GM12891 (cell line): Measurements from ENCODE around the gene PITX2.

Source experiments
- DNase-seq: peaks from one replicate; pipeline ENCODE4 v3.0.0; 2011; ENCODE audit warnings: low spot score; ENCODE audit not compliant: insufficient read length
- FAIRE-seq: peaks from 2 replicates; lab custom pipeline; 2011; peaks lifted over from hg19 to GRCh38; lab: Jason Lieb, UNC
- PAX5 ChIP-seq: IDR thresholded peaks from 2 replicates; pipeline ENCODE4 v1.6.1; 2011; ENCODE audit warnings: low read length, moderate library complexity, mild to moderate bottlenecking; ENCODE audit not compliant: insufficient read depth, severe bottlenecking
- POLR2A ChIP-seq: IDR thresholded peaks from 2 replicates; pipeline ENCODE4 v1.6.1; 2011; ENCODE audit warnings: low read depth, low read length, control low read depth
- POLR2AphosphoS5 ChIP-seq: IDR thresholded peaks from 2 replicates; pipeline ENCODE4 v1.6.1; 2011; ENCODE audit warnings: low read depth, low read length, control low read depth
- POU2F2 ChIP-seq: IDR thresholded peaks from 2 replicates; pipeline ENCODE4 v1.6.1; 2011; ENCODE audit warnings: low read depth, mild to moderate bottlenecking, control low read depth, low read length, moderate library complexity
- SPI1 ChIP-seq: IDR thresholded peaks from 2 replicates; pipeline ENCODE4 v1.6.1; 2011; ENCODE audit warnings: low read depth, low read length, control low read depth
- TAF1 ChIP-seq: IDR thresholded peaks from 2 replicates; pipeline ENCODE4 v1.6.1; 2011; ENCODE audit warnings: low read depth, low read length, control low read depth

PITX2 gene

GRCh38 chr4:110629780-110630687 is 7.2 kb upstream of the PITX2 start:
- FAIRE-seq (no peak), DNase-seq (no peak)
- TF ChIP-seq SPI1, result no peak
- TF ChIP-seq PAX5, result no peak
- TF ChIP-seq POU2F2, result no peak
- no peak for TF ChIP-seq POLR2AphosphoS5
- TF ChIP-seq POLR2A, result no peak

DNA sequence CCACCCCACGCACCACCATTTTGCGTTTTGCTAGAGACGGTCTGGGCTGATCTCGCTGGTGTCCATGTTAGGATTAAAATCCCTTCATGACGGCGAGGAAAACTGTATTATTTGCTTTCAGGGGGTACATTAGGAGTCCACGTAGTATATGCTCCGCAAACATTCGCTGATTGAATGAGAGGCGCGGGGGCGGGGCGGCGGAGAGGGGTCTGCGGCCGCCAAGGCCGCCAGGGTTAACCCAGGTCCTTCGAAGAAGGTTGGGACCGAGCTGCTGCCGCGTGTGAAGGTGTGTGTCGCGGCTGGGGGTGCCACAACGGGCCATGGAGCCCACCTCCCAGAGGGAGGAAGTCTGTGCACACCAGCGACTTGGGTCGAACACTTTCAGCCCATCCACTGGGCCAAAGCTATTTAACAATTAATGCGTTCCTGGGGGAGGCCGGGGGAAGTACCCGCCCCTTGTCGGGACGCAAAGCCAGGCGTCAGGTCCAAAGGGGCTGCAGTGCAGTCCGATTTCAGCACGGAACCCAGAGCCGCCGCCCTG is 6.4 kb upstream of the PITX2 start:
- no peak for FAIRE-seq
- no peak for DNase-seq
- TF ChIP-seq SPI1 (no peak), TAF1 (no peak), POLR2A (no peak), PAX5 (no peak), POU2F2 (no peak), POLR2AphosphoS5 (no peak)

- TF ChIP-seq SPI1, result no peak
- no peak for TF ChIP-seq POLR2AphosphoS5
- TF ChIP-seq TAF1, result no peak
- TF ChIP-seq POU2F2, result no peak
- TF ChIP-seq PAX5, result no peak
- TF ChIP-seq POLR2A, result no peak
- DNase-seq (no peak), FAIRE-seq (no peak)
These were observed 5.9 kb upstream of the PITX2 start for GRCh38 chr4:110628663-110629213.

GRCh38 chr4:110627977-110628662 is 5.2 kb upstream of the PITX2 start:
- no peak for TF ChIP-seq POU2F2
- TF ChIP-seq SPI1, result no peak
- TF ChIP-seq POLR2A, result no peak
- no peak for TF ChIP-seq TAF1
- no peak for TF ChIP-seq PAX5
- FAIRE-seq, result no peak
- no peak for DNase-seq

DNA sequence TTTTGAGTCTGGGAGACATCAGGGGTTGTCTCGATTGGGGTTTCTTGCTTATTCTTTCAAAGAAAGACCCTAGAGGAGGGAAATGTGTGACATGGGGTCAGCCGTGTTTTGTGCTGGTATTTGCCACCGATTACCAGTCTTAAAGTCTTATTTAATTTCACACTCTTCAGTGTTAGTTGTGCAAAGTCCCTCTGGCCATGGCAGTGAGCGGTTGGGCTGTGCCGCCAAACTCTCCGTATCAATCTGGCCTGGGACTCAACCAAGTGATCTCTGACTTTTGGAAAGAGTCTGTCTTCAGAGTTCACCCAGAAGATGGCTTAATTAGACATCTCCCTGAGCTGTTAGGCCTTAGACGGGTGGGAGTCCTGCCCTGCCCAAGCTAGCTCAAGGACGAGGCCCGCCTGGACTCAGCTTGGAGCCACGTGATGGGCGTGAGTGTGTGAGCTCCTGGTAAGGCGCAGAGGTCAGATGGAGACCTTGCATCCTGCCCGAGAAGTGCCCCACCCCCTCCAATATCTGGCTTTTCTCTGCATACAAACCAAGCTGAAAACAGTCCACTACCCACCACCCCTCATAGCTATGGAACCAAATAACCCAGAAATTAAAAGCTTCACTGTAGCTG is 3.8 kb upstream of the PITX2 start:
- FAIRE-seq (no peak), DNase-seq (no peak)
- no peak for TF ChIP-seq PAX5
- TF ChIP-seq SPI1, result no peak
- TF ChIP-seq POU2F2, result no peak
- no peak for TF ChIP-seq POLR2A
- TF ChIP-seq POLR2AphosphoS5, result no peak
- no peak for TF ChIP-seq TAF1

GRCh38 chr4:110625576-110626257 is 2.8 kb upstream of the PITX2 start:
- FAIRE-seq, result no peak
- DNase-seq, result no peak
- no peak for TF ChIP-seq SPI1
- TF ChIP-seq TAF1, result no peak
- no peak for TF ChIP-seq PAX5
- no peak for TF ChIP-seq POLR2A
- no peak for TF ChIP-seq POLR2AphosphoS5
- no peak for TF ChIP-seq POU2F2

GRCh38 chr4:110624904-110625494 is 2.1 kb upstream of the PITX2 start:
- DNase-seq (no peak), FAIRE-seq (no peak)
- TF ChIP-seq PAX5, result no peak
- TF ChIP-seq POLR2A, result no peak
- no peak for TF ChIP-seq POLR2AphosphoS5
- TF ChIP-seq TAF1, result no peak
- no peak for TF ChIP-seq POU2F2
- no peak for TF ChIP-seq SPI1

- DNase-seq, result no peak
- no peak for TF ChIP-seq TAF1
- no peak for TF ChIP-seq PAX5
- no peak for TF ChIP-seq POU2F2
- no peak for TF ChIP-seq POLR2AphosphoS5
- no peak for TF ChIP-seq POLR2A
- TF ChIP-seq SPI1, result no peak
- no peak for FAIRE-seq
These were observed 1.5 kb upstream of the PITX2 start for GRCh38 chr4:110624398-110624780.
